Keratinocyte (primary cell): Measurements from ENCODE around the gene DUS4L. TPM values are rescaled to one million over a fixed set of nuclear protein-coding genes. Genes with fewer than 3 reads are reported as not detected.
A peak's percentile ranks its signal among the peaks of the same experiment; 100 is the strongest.

Experiments used
- DNase-seq: peaks from one replicate; pipeline ENCODE4 v3.0.0-alpha.2; 2011; ENCODE audit warnings: low read depth, missing footprints, low spot score
- FAIRE-seq: peaks from 2 replicates; lab custom pipeline; 2011; peaks lifted over from hg19 to GRCh38; lab: Jason Lieb, UNC
- H2AFZ ChIP-seq: 2 replicates; pipeline ENCODE4 v1.6.0; 2012; ENCODE audit warnings: low read length, control low read depth, inconsistent platforms; ENCODE audit not compliant: control insufficient read depth
- H3K27ac ChIP-seq: 2 replicates; pipeline ENCODE4 v1.5.1; 2011; ENCODE audit warnings: low read length; ENCODE audit not compliant: control insufficient read depth, insufficient read depth
- H3K27me3 ChIP-seq: 3 replicates; pipeline ENCODE4 v1.6.0; 2011; ENCODE audit warnings: low read length; ENCODE audit not compliant: control insufficient read depth, insufficient read depth; ENCODE audit errors: extremely low read depth
- H3K36me3 ChIP-seq, 2 experiments: 2 replicates in 1 of 2; 3 replicates in 1 of 2; pipeline ENCODE4 v1.5.1; 2011; ENCODE audit warnings: low read length in 2 of 2, mild to moderate bottlenecking in 1 of 2; ENCODE audit not compliant: control insufficient read depth in 2 of 2, insufficient read depth in 2 of 2; ENCODE audit errors: extremely low read depth in 1 of 2
- H3K4me1 ChIP-seq: 3 replicates; pipeline ENCODE4 v1.5.1; 2011; ENCODE audit warnings: low read length; ENCODE audit not compliant: control insufficient read depth, insufficient read depth; ENCODE audit errors: extremely low read depth
- H3K4me2 ChIP-seq: 3 replicates; pipeline ENCODE4 v1.6.0; 2011; ENCODE audit warnings: low read depth, low read length; ENCODE audit not compliant: control insufficient read depth, insufficient read depth; ENCODE audit errors: extremely low read depth
- H3K4me3 ChIP-seq, 3 experiments: fragments of 200-600 bp in 1 of 3; sonication (generic) in 1 of 3; 2 replicates in 2 of 3; 3 replicates in 1 of 3; pipeline ENCODE4 v1.5.1; 2011 to 2016; ENCODE audit warnings: low read length in 3 of 3, mild to moderate bottlenecking in 3 of 3, control low read depth in 2 of 3, inconsistent platforms in 1 of 3, low read depth in 1 of 3, mixed read lengths in 1 of 3, mixed run types in 1 of 3, moderate library complexity in 1 of 3; ENCODE audit not compliant: control insufficient read depth in 2 of 3, insufficient read depth in 2 of 3; ENCODE audit errors: extremely low read depth in 1 of 3
- H3K79me2 ChIP-seq: 2 replicates; pipeline ENCODE4 v1.6.0; 2012; ENCODE audit warnings: low read length; ENCODE audit not compliant: control insufficient read depth, insufficient read depth
- H3K9ac ChIP-seq: 3 replicates; pipeline ENCODE4 v1.6.0; 2011; ENCODE audit warnings: low read length; ENCODE audit not compliant: control insufficient read depth, insufficient read depth; ENCODE audit errors: extremely low read depth
- H3K9me1 ChIP-seq: 3 replicates; pipeline ENCODE4 v1.6.0; 2011; ENCODE audit warnings: low read length; ENCODE audit not compliant: control insufficient read depth, insufficient read depth; ENCODE audit errors: extremely low read depth
- H3K9me3 ChIP-seq: 2 replicates; pipeline ENCODE4 v1.5.1; 2012; ENCODE audit warnings: low read depth, low read length; ENCODE audit not compliant: control insufficient read depth
- H4K20me1 ChIP-seq: 3 replicates; pipeline ENCODE4 v1.6.0; 2011; ENCODE audit warnings: low read length; ENCODE audit not compliant: control insufficient read depth, insufficient read depth; ENCODE audit errors: extremely low read depth
- CTCF ChIP-seq, 3 experiments: IDR thresholded peaks in 1 of 3; conservative IDR thresholded peaks in 1 of 3; optimal IDR thresholded peaks in 1 of 3; 2 replicates in 2 of 3; 3 replicates in 1 of 3; pipeline versions ENCODE3 to v1.5.1; 2011; ENCODE audit warnings: low read length in 3 of 3, mild to moderate bottlenecking in 3 of 3, moderate library complexity in 2 of 3, control low read depth in 1 of 3, inconsistent platforms in 1 of 3; ENCODE audit not compliant: insufficient read depth in 2 of 3; ENCODE audit errors: extremely low read depth in 1 of 3
- EZH2 ChIP-seq: IDR thresholded peaks from one replicate; pipeline ENCODE4 v1.6.1; 2012; ENCODE audit warnings: inconsistent platforms, mild to moderate bottlenecking, low read length, moderate library complexity
- dilution Hi-C: fragments of 300-500 bp; cut with MboI; formaldehyde crosslinking; loops from one replicate; pipeline ENCODE4 v1.7.0; 2020; ENCODE audit warnings: low sequenced_read_pairs; ENCODE audit not compliant: extremely low pct_ligation_motif_present
- polyA plus RNA-seq, 5 experiments: library from polyadenylated mRNA; depleted of rRNA in 3 of 5; stranded (reverse) in 3 of 5; stranded (forward) in 1 of 5; unstranded in 1 of 5; fragments of >200 nt; gene quantifications; 1 replicate in 1 of 5; 2 replicates in 3 of 5; 3 replicates in 1 of 5; pipeline versions ENCODE4 v1.2.1 to v1.2.3, GENCODE V29; 2011 to 2012; ENCODE audit warnings: missing spikeins in 2 of 5, low read depth in 1 of 5, low replicate concordance in 1 of 5

DUS4L gene
- polyA plus RNA-seq, 1 donor (not counting 4 experiments of a cell fraction or from before 2014, with no cell fraction given): 11.3 TPM

- H3K79me2 ChIP-seq: peaks cover 66% of the 10 kb centered on the region
These were observed 17.7 kb downstream of the DUS4L start for GRCh38 chr7:107581387-107582013.

GRCh38 chr7:107582875-107583274, 19.1 kb downstream of the DUS4L start:
- no peaks in the 10 kb centered on the region for H3K9me1 ChIP-seq
- DNase-seq (no peak), FAIRE-seq (no peak)
- H3K4me2 ChIP-seq: peak overlapping the region; percentile 72
- peak overlapping the region; percentile 36 for H2AFZ ChIP-seq
- no peaks in the 10 kb centered on the region for H3K27me3 ChIP-seq
- H3K36me3 ChIP-seq: peaks cover 10 to 29% of the 10 kb centered on the region in 2 experiments
- H3K27ac ChIP-seq: peak overlapping the region; percentile 95
- H3K9ac ChIP-seq: peak overlapping the region; percentile 4
- peaks cover 75% of the 10 kb centered on the region for H3K79me2 ChIP-seq
- H3K4me3 ChIP-seq: peak overlapping the region; percentile 10 to 94 (median 41)
- dilution Hi-C loops: no loop called here
- peaks cover 8% of the 10 kb centered on the region for H3K4me1 ChIP-seq
- TF ChIP-seq EZH2 (no peak), CTCF (optimal IDR thresholded peaks at IDR 0.05 in 1 of 3, IDR thresholded peaks at IDR 0.05 in 1 of 3, conservative IDR thresholded peaks at IDR 0.05 in 1 of 3; ENCODE audit: extremely low read depth in 1 of 3, insufficient read depth in 2 of 3, low read length in 3 of 3) (no peak)
- H4K20me1 ChIP-seq: no peaks in the 10 kb centered on the region
- no peaks in the 10 kb centered on the region for H3K9me3 ChIP-seq

More at GRCh38 chr7:107581387-107582013, 17.7 kb downstream of the DUS4L start:
- no peaks in the 10 kb centered on the region for H4K20me1 ChIP-seq
- DNase-seq: no peak
- no peak overlapping the region for H2AFZ ChIP-seq
- no peak for TF ChIP-seq CTCF (optimal IDR thresholded peaks at IDR 0.05 in 1 of 3, IDR thresholded peaks at IDR 0.05 in 1 of 3, conservative IDR thresholded peaks at IDR 0.05 in 1 of 3; ENCODE audit: extremely low read depth in 1 of 3, insufficient read depth in 2 of 3, low read length in 3 of 3)
- TF ChIP-seq EZH2: no peak
- H3K9ac ChIP-seq: peak overlapping the region; percentile 95
- peaks cover 8% of the 10 kb centered on the region for H3K4me1 ChIP-seq
- no peaks in the 10 kb centered on the region for H3K9me1 ChIP-seq
- H3K36me3 ChIP-seq: peaks cover 10 to 22% of the 10 kb centered on the region in 2 experiments
- dilution Hi-C loops: no loop called here
- no peaks in the 10 kb centered on the region for H3K9me3 ChIP-seq
- H3K27me3 ChIP-seq: no peaks in the 10 kb centered on the region
- H3K4me3 ChIP-seq: peak overlapping the region; percentile 69 to 94 (median 83)
- peak overlapping the region; percentile 95 for H3K27ac ChIP-seq
- no peak for FAIRE-seq
- H3K4me2 ChIP-seq: peak overlapping the region; percentile 72
